ENCODE results near the gene GPSM3.
A peak's percentile ranks its signal among the peaks of the same experiment; 100 is the strongest.
"Not testable (repeated sequence)": the region's sequence is repeated elsewhere in the genome, so short reads cannot be mapped to it uniquely, and the experiment has no call there.

The GPSM3 gene

DNA sequence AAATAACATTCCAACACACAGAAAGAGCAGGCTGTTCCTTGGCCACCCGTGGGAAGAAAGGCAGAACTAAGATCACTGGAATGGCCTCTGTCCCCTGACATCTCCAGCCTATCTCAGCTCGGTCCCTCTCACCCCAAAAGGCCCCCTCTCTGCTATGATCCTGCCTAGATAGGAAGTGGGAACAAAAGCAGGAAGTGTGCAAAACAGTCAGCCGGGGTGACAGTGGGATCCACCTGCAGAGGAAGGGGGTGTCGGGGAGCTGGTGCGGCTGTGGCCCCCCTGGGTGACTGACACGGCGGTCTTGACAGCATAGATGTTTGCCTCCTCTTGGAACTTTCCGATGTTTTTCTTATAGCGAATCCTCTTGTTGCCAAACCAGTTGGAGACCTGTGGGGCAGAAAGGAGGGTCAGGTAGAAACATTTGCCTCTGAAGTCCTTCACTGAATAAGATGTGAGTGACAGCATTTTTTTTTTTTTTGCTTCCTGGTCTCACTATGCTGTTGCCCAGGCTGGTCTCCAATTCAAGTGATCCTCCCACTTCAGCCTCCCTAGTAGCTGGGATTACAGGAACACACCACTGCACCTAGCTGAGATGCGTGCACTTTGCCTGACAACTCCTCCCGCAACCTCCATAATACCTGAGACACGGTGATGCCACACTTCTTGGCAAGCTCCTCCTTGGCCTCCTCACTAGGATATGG, 5.3 kb downstream of the GPSM3 start:
- Histone ChIP-seq H3K4me3 (ENCODE audit: low read depth, low read length) (no peak overlapping the region), H3K36me3 (peaks cover 14% of the 10 kb centered on the region), H3K9me3 (no peaks in the 10 kb centered on the region), H3K27me3 (no peaks in the 10 kb centered on the region), H3K4me1 (no peaks in the 10 kb centered on the region; the same call in 1 of the 2 replicates)
- TF ChIP-seq CTCF (IDR thresholded peaks at IDR 0.05; ENCODE audit: low read depth, low read length): no peak
- no peak for DNase-seq

GRCh38 chr6:32186151-32186840, 6.1 kb downstream of the GPSM3 start:
- not testable (repeated sequence) for H3K4me1 ChIP-seq; H3K4me3 ChIP-seq (ENCODE audit: low read depth, low read length); H3K9me3 ChIP-seq; H3K27me3 ChIP-seq; DNase-seq
- peaks cover 14% of the 10 kb centered on the region for H3K36me3 ChIP-seq

- DNase-seq: peak; percentile 75
- not testable (repeated sequence) for H3K4me1 ChIP-seq
Measured at GRCh38 chr6:32185681-32186131, 6.7 kb downstream of the GPSM3 start.

DNA sequence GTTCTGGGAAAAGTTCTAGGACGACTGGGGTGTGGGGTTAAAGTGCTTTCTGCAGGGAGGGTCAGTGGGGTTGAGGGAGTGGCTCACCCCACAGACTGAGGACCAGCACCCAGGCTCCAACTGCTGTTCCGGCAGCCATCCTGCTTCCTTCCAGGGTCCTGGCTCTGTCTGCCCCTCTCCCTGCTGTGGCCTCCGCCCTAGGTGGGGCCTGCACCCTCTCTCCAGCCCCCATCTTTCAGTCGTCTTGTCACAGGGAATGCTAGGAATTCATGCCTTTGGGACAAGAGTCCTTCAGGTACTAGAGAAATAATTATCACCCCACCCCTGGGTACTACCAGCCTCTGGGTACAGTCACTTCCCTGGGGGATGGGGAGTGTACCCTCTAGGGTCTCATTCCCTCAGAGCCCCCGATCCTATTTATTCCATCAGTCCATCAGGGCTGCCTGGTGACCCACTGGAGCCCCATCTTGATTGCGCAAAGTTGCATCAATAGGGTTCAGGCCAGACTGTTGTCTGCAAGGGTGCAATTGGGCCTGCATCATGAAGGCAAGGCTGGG, 8.3 kb downstream of the GPSM3 start, which contains the start of gene AGER:
AGER (minus strand) TSS at position 170 of the 557 bp plus-strand sequence; CDS start at position 139, 31 bp downstream.
- Histone ChIP-seq H3K9me3 (no peaks in the 10 kb centered on the region), H3K27me3 (no peaks in the 10 kb centered on the region), H3K4me3 (ENCODE audit: low read depth, low read length) (no peak within 1 kb of the TSS), H3K36me3 (peaks cover 14% of the 10 kb centered on the region), H3K4me1 (no peaks in the 10 kb centered on the region; the same call in 1 of the 2 replicates)
- DNase-seq: no peak
- TF ChIP-seq CTCF (IDR thresholded peaks at IDR 0.05; ENCODE audit: low read depth, low read length): no peak

More at GRCh38 chr6:32185681-32186131, 6.7 kb downstream of the GPSM3 start:
- not testable (repeated sequence) for H3K27me3 ChIP-seq; H3K9me3 ChIP-seq; H3K4me3 ChIP-seq (ENCODE audit: low read depth, low read length)
- peaks cover 14% of the 10 kb centered on the region for H3K36me3 ChIP-seq

GRCh38 chr6:32183483-32184083, 8.9 kb downstream of the GPSM3 start:
- Histone ChIP-seq H3K4me1 (no peaks in the 10 kb centered on the region; the same call in 1 of the 2 replicates), H3K27me3 (no peaks in the 10 kb centered on the region), H3K9me3 (no peaks in the 10 kb centered on the region), H3K4me3 (ENCODE audit: low read depth, low read length) (no peak overlapping the region), H3K36me3 (peaks cover 14% of the 10 kb centered on the region)
- DNase-seq: no peak
- no peak for TF ChIP-seq CTCF (IDR thresholded peaks at IDR 0.05; ENCODE audit: low read depth, low read length)

DNA sequence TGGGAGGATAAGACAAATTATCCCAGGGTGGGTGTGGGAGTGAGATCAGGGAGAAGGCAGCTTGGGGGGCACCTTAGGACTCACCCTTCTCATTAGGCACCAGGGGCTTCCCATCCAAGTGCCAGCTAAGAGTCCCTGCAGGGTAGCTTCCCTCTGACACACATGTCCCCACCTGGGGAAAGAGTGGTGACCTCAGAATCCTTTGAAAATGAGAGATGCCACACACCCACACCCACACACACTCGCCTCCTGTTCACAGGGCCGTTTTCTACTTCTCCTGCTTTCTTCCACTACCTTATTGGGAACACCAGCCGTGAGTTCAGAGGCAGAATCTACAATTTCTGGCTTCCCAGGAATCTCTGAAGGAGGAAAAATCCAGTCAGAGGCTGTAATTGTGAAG, 9.4 kb downstream of the GPSM3 start:
- H3K4me1 ChIP-seq: no peaks in the 10 kb centered on the region
- no peaks in the 10 kb centered on the region for H3K27me3 ChIP-seq
- DNase-seq: no peak
- TF ChIP-seq CTCF (IDR thresholded peaks at IDR 0.05; ENCODE audit: low read depth, low read length): no peak
- no peaks in the 10 kb centered on the region for H3K9me3 ChIP-seq
- H3K36me3 ChIP-seq: peaks cover 14% of the 10 kb centered on the region
- no peak overlapping the region for H3K4me3 ChIP-seq (ENCODE audit: low read depth, low read length)

Measured in BE2C (cell line).